ENCODE data around the gene PALM. TPM values are rescaled to one million over a fixed set of nuclear protein-coding genes. Genes with fewer than 3 reads are reported as not detected.

Gene PALM
- total RNA-seq, 2 experiments from 2014 or later: 1.2 TPM; not detected in 1

DNA sequence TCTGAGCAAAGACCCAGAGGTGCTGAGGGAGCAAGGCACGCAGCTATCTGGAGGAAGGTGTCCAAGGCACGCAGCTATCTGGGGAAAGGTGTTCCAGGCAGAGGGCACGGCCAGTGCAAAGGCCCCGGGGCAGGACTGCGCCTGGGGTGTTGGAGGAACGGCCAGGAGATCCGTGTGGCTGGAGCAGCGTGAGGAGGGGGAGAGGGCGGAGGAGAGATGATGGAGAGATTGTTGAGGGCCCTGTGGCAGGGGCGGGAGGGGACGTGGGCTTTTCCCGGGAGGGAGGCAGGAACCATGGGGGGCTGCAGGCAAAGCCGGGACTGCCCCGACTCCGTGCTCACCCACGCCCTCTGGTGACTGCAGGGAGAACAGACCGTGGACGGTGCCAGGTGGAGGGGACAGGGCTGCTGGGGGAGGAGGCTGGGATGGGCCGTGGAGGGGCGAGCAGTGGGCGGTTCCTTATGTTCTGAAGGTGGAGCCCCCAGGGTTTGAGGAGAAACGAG lies 28.9 kb downstream of the PALM start:
- no peak overlapping the region for H3K4me2 ChIP-seq (ENCODE audit: low read length)
- peak; percentile 53 for DNase-seq (ENCODE audit: low spot score)
- H3K79me2 ChIP-seq (ENCODE audit: insufficient read depth, low read depth, low read length): no peaks in the 10 kb centered on the region
- H3K27ac ChIP-seq (ENCODE audit: low read depth, low read length, poor library complexity, severe bottlenecking): no peak overlapping the region
- no TSS peak for BruUV-seq (replicated peaks)
- ChIA-PET CTCF (ENCODE audit: unreplicated experiment) (no interaction called here), POLR2A (no interaction called here)
- no peaks in the 10 kb centered on the region for H3K9me3 ChIP-seq (ENCODE audit: low read length)
- no peak overlapping the region for H3K4me3 ChIP-seq (ENCODE audit: low read depth, low read length, poor library complexity, severe bottlenecking)
- H4K20me1 ChIP-seq (ENCODE audit: insufficient read depth, low read length): no peaks in the 10 kb centered on the region
- intact Hi-C loops (cut with micrococcal nuclease; ENCODE audit: unreplicated experiment): no loop called here
- H2AFZ ChIP-seq (ENCODE audit: low read length): no peak overlapping the region
- no peaks in the 10 kb centered on the region for H3K4me1 ChIP-seq (ENCODE audit: insufficient read depth, low read length, poor library complexity, severe bottlenecking)
- H3K36me3 ChIP-seq (ENCODE audit: insufficient read depth, low read length): no peaks in the 10 kb centered on the region
- H3K9me2 ChIP-seq (ENCODE audit: insufficient read depth, low read length): no peaks in the 10 kb centered on the region
- TF ChIP-seq EZH2phosphoT487 (IDR thresholded peaks at IDR 0.05; ENCODE audit: borderline replicate concordance, low read depth, low read length): no peak
- TF ChIP-seq, protein P1, sequence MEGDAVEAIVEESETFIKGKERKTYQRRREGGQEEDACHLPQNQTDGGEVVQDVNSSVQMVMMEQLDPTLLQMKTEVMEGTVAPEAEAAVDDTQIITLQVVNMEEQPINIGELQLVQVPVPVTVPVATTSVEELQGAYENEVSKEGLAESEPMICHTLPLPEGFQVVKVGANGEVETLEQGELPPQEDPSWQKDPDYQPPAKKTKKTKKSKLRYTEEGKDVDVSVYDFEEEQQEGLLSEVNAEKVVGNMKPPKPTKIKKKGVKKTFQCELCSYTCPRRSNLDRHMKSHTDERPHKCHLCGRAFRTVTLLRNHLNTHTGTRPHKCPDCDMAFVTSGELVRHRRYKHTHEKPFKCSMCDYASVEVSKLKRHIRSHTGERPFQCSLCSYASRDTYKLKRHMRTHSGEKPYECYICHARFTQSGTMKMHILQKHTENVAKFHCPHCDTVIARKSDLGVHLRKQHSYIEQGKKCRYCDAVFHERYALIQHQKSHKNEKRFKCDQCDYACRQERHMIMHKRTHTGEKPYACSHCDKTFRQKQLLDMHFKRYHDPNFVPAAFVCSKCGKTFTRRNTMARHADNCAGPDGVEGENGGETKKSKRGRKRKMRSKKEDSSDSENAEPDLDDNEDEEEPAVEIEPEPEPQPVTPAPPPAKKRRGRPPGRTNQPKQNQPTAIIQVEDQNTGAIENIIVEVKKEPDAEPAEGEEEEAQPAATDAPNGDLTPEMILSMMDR (conservative IDR thresholded peaks at IDR 0.05; ENCODE audit: low read length): peak; percentile 75

DNA sequence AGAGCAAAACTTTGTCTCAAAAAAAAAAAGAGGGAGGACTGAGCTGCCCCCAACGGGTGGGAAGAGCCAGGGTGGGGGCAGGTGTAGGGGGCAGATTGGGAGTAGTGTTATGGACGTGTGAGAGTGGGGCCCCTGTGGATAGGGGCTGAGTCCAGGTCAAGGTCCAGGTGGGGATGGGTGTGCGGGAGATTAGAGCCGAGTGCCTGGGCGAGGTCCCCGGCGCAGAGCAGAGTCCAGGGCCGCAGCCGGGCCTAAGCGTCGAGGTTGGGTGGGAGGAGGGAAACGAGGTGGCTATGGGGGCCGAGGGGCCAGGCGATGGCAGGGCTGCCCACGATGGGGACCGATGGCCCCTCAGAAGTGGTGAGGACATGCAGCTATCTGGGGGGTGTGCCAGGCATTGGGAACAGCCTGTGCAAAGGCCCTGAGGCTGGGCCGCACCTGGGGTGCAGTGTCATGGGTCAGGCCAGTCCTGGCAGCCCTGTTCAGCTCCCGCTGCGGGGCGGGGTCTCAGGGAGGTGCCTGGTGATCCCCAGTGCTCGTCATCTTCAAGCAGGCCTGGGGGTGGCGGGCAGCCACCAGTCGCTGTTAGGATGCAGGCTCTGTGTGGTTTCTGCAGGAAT lies 29.9 kb downstream of the PALM start:
- CTCF ChIA-PET (ENCODE audit: unreplicated experiment): interaction anchor here (0.6 kb wide), 1 partner anchor 35 kb away, joined by 3 read pairs; no protein-coding TSS in a partner anchor
- BruUV-seq (replicated peaks): no TSS peak

More for the DNA sequence above, 29.9 kb downstream of the PALM start:
- intact Hi-C loops (cut with micrococcal nuclease; ENCODE audit: unreplicated experiment): no loop called here
- Histone ChIP-seq H3K4me1 (ENCODE audit: insufficient read depth, low read length, poor library complexity, severe bottlenecking) (no peaks in the 10 kb centered on the region), H2AFZ (ENCODE audit: low read length) (no peak overlapping the region), H3K4me3 (ENCODE audit: low read depth, low read length, poor library complexity, severe bottlenecking) (no peak overlapping the region), H3K27ac (ENCODE audit: low read depth, low read length, poor library complexity, severe bottlenecking) (no peak overlapping the region), H3K36me3 (ENCODE audit: insufficient read depth, low read length) (no peaks in the 10 kb centered on the region), H3K9me2 (ENCODE audit: insufficient read depth, low read length) (no peaks in the 10 kb centered on the region), H3K79me2 (ENCODE audit: insufficient read depth, low read depth, low read length) (no peaks in the 10 kb centered on the region), H4K20me1 (ENCODE audit: insufficient read depth, low read length) (no peaks in the 10 kb centered on the region), H3K4me2 (ENCODE audit: low read length) (no peak overlapping the region), H3K9me3 (ENCODE audit: low read length) (no peaks in the 10 kb centered on the region)
- POLR2A ChIA-PET: no interaction called here
- DNase-seq (ENCODE audit: low spot score): no peak
- TF ChIP-seq, protein P1 (conservative IDR thresholded peaks at IDR 0.05; ENCODE audit: low read length): no peak
- no peak for TF ChIP-seq EZH2phosphoT487 (IDR thresholded peaks at IDR 0.05; ENCODE audit: borderline replicate concordance, low read depth, low read length)
